Measurements from ENCODE around the gene CASP5. TPM values are rescaled to one million over a fixed set of nuclear protein-coding genes. Genes with fewer than 3 reads are reported as not detected.

Gene CASP5
- total RNA-seq, 2 donors from 2014 or later: not detected

DNA sequence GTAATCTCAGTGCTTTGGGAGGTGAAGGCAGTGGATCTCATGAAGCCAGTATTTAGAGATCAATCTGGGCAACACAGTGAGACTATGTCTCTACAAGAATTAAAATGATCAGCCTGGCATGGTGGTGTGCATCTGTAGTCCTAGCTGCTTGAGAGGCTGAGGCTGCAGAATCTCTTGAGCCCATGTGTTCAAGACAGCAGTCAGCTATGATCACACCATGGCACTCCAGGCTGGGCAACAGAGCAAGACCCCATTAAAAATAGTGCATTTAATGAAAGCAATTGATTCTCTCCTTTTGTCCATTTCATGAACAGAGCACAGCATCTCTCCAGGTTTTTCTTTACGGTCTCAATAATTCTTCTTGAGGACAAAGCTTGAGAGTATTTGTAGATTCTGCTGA is 33.5 kb upstream of the CASP5 start:
- H3K36me3 ChIP-seq: no peaks in the 10 kb centered on the region
- no peak for DNase-seq (ENCODE audit: low spot score)
- no peaks in the 10 kb centered on the region for H3K27me3 ChIP-seq (replicated peaks; ENCODE audit: insufficient read depth)
- H3K4me3 ChIP-seq: no peak overlapping the region
- no peak overlapping the region for H3K27ac ChIP-seq
- no peaks in the 10 kb centered on the region for H3K9me3 ChIP-seq
- TF ChIP-seq POLR2AphosphoS5 (IDR thresholded peaks at IDR 0.05): no peak
- TF ChIP-seq, protein P1, sequence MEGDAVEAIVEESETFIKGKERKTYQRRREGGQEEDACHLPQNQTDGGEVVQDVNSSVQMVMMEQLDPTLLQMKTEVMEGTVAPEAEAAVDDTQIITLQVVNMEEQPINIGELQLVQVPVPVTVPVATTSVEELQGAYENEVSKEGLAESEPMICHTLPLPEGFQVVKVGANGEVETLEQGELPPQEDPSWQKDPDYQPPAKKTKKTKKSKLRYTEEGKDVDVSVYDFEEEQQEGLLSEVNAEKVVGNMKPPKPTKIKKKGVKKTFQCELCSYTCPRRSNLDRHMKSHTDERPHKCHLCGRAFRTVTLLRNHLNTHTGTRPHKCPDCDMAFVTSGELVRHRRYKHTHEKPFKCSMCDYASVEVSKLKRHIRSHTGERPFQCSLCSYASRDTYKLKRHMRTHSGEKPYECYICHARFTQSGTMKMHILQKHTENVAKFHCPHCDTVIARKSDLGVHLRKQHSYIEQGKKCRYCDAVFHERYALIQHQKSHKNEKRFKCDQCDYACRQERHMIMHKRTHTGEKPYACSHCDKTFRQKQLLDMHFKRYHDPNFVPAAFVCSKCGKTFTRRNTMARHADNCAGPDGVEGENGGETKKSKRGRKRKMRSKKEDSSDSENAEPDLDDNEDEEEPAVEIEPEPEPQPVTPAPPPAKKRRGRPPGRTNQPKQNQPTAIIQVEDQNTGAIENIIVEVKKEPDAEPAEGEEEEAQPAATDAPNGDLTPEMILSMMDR (IDR thresholded peaks at IDR 0.05): no peak
- no peak for TF ChIP-seq POLR2A (IDR thresholded peaks at IDR 0.05)
- intact Hi-C loops (cut with DNase I): no loop called here
- WGBS: 97% methylated on average over 1 of the region's 1 CpG
- H3K4me1 ChIP-seq (replicated peaks): no peaks in the 10 kb centered on the region

DNA sequence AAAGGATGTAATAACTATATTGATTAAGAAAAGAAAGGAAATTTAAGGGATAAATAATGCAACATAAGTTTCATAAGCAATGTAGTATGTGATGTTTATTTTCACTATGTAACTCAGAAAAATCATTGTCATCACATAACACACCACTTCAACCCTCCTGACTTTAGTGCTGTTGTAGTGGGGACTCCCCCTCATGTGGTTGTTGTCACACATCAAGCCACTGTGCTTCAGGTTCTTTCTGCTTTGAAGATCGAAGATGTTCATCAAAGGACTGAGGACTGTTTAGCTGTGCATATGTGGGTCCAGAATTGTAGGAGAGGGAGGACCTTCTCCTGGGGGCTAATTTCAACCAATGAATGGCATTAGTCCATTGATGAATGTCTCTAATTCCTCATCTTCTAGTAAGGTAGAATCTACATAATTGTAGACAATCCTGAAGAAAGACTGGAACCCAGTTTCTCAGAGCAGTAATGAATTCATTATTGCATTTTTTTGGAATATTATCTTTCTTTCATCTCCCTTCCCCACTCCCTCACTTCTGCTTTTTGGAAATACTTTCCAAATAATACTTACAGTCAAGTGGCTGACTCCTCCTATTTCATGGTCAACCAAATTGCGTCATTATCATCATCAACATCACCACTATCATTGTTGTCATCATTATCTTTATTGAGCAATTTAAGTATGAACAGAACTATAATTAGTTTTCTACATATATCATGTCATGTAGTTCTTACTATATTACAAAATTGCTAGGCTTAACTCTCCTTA is 31.9 kb upstream of the CASP5 start:
- Histone ChIP-seq H3K27me3 (replicated peaks; ENCODE audit: insufficient read depth) (no peaks in the 10 kb centered on the region), H3K4me3 (no peak overlapping the region), H3K27ac (no peak overlapping the region), H3K4me1 (replicated peaks) (no peaks in the 10 kb centered on the region), H3K9me3 (no peaks in the 10 kb centered on the region), H3K36me3 (no peaks in the 10 kb centered on the region)
- TF ChIP-seq, protein P1 (IDR thresholded peaks at IDR 0.05): no peak
- TF ChIP-seq POLR2A (IDR thresholded peaks at IDR 0.05): no peak
- no peak for TF ChIP-seq POLR2AphosphoS5 (IDR thresholded peaks at IDR 0.05)
- intact Hi-C loops (cut with DNase I): no loop called here
- no peak for DNase-seq (ENCODE audit: low spot score)
- WGBS: 89% methylated on average over 2 of the region's 2 CpGs

DNA sequence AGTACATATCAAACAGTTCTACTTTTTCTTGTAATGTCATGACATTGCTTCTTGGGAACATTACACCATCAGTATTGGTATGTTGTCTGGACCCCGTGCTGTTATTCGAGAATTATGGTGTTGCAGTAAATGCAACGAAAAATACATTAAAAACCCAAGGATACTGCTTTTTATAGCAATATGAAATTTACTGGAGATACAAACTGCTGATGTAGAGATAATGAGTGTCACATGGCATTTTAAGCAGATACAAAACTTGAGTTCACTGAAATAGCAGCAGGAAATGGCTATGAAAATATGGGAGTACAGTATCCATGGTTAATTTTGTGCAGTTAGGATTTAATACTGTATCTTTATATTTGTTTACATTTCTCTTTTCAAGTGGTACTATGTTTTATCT is 29.5 kb upstream of the CASP5 start:
- intact Hi-C loops (cut with DNase I): no loop called here
- H3K9me3 ChIP-seq: no peaks in the 10 kb centered on the region
- H3K4me1 ChIP-seq (replicated peaks): no peaks in the 10 kb centered on the region
- 52% methylated on average over 3 of the region's 3 CpGs for WGBS
- no peak overlapping the region for H3K4me3 ChIP-seq
- H3K27me3 ChIP-seq (replicated peaks; ENCODE audit: insufficient read depth): no peaks in the 10 kb centered on the region
- TF ChIP-seq, protein P1 (IDR thresholded peaks at IDR 0.05): no peak
- TF ChIP-seq POLR2AphosphoS5 (IDR thresholded peaks at IDR 0.05) (no peak), POLR2A (IDR thresholded peaks at IDR 0.05) (no peak)
- H3K36me3 ChIP-seq: no peaks in the 10 kb centered on the region
- DNase-seq (ENCODE audit: low spot score): no peak
- no peak overlapping the region for H3K27ac ChIP-seq

DNA sequence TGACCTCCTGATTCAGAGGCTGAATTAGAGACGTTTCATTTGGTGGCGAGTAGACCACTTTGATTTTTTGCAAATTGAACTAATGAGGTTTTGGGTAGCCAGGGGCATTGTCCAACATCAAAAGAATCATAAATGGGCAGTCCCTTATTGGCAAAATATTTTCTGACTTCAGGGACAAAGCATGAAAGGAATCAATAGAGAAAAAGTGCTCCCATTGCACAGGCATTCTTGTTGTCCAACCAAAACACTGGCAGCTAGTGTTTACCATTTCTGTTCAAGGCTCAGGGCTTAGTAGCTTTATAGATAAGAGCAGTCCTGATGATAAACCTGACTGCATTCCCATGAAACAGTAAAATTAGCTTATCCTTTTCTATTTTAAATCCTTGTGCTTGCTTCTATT is 28.6 kb upstream of the CASP5 start:
- no peaks in the 10 kb centered on the region for H3K36me3 ChIP-seq
- intact Hi-C loops (cut with DNase I): no loop called here
- DNase-seq (ENCODE audit: low spot score): no peak
- no peaks in the 10 kb centered on the region for H3K4me1 ChIP-seq (replicated peaks)
- no peak overlapping the region for H3K27ac ChIP-seq
- WGBS: 95% methylated on average over 2 of the region's 2 CpGs
- H3K4me3 ChIP-seq: no peak overlapping the region
- TF ChIP-seq POLR2A (IDR thresholded peaks at IDR 0.05): no peak
- no peak for TF ChIP-seq POLR2AphosphoS5 (IDR thresholded peaks at IDR 0.05)
- TF ChIP-seq, protein P1 (IDR thresholded peaks at IDR 0.05): no peak
- no peaks in the 10 kb centered on the region for H3K27me3 ChIP-seq (replicated peaks; ENCODE audit: insufficient read depth)
- H3K9me3 ChIP-seq: no peaks in the 10 kb centered on the region

DNA sequence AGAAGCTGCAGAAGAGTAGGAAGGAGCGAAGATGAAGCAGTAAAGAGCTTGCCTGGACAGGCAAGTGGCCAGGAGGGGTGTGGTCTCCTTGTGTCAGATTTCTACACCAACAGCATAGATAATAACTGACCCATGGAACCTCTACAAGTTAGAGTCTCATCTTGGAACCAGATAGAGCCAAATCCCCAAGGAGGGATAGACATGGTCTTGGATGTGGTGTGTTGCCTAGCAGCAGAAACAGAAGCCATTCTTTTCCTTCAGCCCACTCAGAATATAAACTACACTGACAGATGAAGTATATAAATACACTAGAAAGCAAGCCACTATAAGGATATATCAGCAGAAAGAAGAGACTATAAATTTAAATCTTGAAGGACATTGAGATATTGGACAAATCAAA is 26.5 kb upstream of the CASP5 start:
- intact Hi-C loops (cut with DNase I): no loop called here
- no peaks in the 10 kb centered on the region for H3K4me1 ChIP-seq (replicated peaks)
- no peak overlapping the region for H3K27ac ChIP-seq
- H3K27me3 ChIP-seq (replicated peaks; ENCODE audit: insufficient read depth): no peaks in the 10 kb centered on the region
- no peak overlapping the region for H3K4me3 ChIP-seq
- no peaks in the 10 kb centered on the region for H3K36me3 ChIP-seq
- no peaks in the 10 kb centered on the region for H3K9me3 ChIP-seq
- WGBS: 96% methylated on average over 1 of the region's 1 CpG
- TF ChIP-seq, protein P1 (IDR thresholded peaks at IDR 0.05): no peak
- no peak for TF ChIP-seq POLR2A (IDR thresholded peaks at IDR 0.05)
- TF ChIP-seq POLR2AphosphoS5 (IDR thresholded peaks at IDR 0.05): no peak
- no peak for DNase-seq (ENCODE audit: low spot score)
